Measurements from ENCODE around the gene FAM120AOS.

The FAM120AOS gene

DNA sequence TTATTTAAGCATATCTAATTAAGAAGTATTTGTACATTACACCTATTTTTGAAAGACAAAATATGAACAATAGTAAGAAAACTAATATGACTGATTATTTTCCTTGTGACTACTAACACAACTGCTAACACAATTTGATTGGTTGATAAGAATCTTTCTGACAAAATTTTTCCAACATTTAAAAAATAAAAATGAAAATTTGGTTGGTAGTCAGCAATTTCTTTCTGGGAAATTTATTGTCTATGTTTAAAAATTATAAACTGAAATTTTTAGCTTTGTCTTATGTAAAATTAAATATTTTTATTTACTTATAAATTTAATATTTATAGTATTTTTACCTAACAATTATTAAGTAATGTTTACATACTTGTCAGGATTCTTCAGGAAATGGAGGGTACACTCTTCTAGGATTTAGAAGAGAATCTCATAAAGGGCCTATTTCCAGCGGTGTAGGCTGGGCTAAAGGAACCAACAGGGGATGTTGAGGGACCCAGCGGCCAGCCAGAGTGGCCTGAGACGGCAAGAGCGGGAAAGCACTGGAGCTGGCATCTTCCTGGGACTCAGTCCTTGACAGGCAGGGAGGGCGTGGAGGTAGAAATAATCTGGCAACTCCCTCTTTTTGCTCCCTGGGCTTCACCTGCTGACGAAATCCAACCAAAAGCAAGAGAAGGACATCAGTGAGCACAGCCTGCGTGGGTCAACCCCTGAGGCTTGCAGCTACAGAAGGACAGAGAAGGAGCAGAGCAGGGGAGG is 16.6 kb downstream of the FAM120AOS start:
- no peak for DNase-seq

DNA sequence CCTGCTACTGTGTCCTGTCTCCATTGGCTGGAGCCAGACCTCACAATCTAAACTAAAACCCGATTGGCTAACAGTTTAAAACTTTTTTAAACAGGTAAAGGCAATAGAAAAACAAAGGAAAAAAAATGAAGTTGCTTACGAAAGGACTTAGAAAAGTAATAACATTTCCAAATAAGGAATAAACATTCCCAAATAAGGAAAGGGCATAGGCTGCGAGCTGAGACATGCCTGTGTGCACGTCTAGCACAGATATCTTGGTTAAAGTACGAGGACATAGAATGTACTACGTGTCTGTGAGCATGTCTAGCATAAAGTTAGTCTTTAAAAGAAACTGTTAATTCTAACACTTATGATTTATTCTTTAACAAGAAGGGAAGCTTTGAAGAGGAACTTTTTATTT is 17.2 kb downstream of the FAM120AOS start:
- DNase-seq: no peak

DNA sequence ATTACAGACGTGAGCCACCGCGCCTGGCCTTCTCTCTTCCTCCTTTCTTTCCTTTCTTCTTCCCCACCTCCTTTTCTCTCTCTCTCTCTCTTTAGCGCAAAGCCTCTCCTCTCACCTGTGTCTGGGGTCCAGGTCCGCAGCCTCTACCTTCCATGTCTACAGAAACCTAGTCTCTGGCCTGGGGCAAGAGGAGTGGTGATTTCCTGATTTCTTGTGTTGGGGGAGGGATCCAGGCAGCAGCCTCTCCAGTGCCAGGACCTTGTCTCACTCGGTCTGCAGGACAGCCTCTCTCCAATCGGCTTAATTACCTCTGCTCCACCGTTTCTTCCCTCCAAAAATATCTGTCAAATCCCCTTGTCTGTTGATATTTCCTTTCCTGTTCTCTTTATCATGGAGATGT is 18.0 kb downstream of the FAM120AOS start:
- DNase-seq: no peak

DNA sequence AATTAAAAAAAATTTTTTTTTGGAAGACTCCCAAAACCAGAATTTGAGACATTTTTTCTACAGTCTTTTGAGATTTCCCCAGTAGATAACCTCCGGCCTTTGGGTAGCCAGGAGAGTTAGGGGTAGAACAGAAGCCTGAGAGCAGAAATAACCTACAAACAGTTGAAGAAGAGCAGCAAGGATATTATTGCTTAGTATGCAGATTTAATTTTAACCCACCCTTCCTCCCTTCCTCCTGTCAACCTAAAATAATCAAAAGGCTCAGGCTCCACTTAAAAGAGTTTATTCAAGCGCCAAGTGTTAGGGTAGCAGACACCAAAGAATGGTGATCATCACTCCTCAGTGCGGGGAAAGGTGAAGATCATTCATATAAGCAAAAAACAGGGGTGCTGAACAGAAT is 19.3 kb downstream of the FAM120AOS start:
- DNase-seq: no peak

DNA sequence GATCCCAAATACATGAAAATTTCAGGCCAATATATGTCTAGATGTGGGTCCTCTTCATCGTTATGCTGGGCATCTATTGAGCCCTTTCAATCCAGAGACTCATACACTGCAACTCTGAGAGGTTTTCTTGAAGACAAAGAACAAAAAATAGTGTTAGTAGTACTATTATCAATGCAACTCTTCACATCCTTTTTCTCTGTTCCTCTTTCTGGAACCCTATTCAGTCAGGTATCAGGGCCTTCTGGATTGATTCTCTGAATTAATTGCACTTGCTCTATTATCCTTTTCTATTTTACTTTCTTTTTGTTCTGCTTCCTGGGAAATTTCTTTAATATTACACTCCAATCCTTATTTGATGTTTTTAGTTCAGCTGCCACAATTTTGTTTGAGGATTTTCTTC is 20.4 kb downstream of the FAM120AOS start:
- DNase-seq: no peak

DNA sequence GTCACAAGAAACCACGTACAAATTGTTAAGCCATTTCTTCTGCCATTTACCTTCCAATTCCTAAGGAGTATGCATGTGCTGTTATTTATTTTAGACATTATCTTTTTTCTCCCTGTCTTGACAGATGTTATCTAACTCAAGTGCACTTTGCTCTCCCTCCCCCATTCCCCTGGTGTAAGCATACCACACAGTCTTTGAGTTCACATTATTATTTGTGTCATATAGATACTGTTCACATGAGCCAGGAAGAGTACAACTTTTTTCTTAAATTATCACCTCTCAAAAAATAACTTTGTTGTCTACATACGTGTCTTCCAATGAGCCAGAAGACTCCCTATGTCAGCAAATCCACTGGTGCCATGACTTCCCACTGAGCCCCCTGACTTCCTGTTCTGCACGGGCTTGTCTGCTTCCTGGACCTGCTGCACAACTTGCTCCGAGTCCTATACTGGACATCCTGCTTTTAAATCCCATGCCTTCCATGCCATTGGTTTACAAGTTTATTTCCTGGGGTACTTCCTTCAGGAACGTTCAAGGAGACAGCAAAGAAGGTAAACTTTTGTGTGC is 21.8 kb downstream of the FAM120AOS start:
- DNase-seq: no peak

DNA sequence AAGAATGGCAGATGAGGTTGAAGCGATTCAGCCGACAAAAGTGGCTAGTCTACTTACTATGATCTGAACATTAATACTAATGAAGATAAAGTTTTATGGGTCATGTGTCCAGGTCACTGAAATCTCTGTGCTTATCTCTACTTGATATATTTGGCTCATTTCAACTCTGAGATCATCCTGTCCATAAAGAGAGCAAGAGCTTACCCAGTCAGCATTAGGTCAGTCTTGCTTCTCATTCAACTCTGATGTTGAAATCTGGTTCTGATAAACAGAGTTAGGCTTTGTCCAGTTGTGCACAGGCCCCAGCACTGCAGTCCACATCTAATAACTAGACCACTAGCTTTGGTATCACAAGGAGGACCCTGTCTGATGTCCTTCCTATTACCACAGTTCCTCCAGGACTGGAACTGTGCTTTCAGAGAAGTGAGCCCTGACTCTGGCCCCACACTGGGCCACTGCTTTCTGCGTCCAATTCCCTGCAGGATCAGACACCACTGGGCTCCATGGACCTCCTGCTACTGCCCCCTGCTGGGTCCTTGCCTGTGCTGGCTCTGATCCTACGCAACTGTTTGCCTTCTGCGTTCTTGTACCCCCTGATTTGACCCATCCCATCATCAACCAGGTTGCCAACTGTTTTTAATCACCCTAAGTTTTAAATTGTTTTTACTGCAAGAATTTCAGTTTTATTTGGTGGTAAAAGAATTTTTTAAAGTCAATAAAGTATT is 25.6 kb downstream of the FAM120AOS start:
- no peak for DNase-seq

DNA sequence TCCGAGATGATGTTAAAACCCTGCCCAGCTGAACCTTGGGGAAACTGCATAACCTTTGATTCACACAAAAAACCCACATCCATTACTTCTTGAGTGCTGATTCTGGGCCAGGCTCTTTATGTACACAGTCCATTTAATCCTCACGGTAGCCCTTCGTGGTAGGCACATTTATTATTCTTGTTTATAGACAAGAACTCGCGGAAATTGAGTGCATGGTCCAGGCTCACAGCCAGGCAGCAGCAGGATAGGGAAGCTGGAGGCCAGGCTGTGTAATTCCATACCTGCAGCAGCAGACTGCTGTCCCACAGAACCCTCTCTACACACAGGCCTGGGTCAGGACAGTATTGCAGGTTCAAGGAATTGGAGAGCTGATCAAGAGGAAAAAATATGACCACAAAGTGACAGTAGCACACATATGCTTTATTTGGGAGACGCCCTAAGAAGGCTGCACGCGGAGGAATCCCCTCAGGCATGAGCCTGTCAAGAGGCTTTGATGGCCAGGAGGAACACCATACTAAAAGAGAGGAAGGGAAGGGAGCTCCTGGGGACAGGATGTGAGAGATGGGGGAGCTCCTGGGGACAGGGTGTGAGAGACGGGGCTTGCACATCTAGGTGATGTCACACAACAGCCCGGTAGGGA is 30.3 kb downstream of the FAM120AOS start:
- no peak for DNase-seq

DNA sequence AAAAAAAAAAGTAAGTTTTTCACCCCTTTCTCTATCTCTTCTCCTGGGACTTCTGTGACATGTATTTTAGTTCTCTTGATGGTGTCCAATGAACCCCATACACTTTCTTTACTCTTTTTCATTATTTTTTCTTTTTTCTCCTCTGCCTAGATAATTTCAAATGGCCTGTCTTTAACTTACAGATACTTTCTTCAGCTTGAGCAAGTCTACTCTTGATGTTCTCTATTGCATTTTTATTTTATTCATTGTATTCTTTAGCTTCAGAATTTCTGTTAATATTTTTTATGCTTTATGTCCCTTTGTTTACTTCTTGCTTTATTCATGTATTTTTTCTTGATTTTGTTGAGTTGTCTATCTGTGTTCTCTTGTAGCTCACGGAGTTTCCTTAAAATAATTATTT is 34.4 kb downstream of the FAM120AOS start:
- no peak for DNase-seq

DNA sequence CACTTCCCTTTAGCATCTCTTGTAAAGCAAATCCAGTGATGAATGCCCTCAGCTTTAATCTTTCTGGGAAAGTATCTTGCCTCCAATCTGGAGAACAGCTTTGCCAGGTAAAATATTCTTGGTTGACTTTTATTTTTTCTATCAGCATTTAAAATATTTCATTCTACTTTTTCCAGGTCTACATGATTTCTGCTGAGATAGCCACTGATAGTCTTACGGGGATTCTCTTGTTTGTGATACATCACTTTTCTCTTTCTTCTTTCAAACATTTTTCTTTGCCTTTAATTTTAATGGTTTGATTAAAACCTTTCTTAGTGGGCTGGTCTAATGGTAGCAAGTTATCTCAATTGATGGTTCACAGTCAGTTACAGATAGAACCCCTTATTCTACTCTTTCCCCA is 35.8 kb downstream of the FAM120AOS start:
- no peak for DNase-seq

DNA sequence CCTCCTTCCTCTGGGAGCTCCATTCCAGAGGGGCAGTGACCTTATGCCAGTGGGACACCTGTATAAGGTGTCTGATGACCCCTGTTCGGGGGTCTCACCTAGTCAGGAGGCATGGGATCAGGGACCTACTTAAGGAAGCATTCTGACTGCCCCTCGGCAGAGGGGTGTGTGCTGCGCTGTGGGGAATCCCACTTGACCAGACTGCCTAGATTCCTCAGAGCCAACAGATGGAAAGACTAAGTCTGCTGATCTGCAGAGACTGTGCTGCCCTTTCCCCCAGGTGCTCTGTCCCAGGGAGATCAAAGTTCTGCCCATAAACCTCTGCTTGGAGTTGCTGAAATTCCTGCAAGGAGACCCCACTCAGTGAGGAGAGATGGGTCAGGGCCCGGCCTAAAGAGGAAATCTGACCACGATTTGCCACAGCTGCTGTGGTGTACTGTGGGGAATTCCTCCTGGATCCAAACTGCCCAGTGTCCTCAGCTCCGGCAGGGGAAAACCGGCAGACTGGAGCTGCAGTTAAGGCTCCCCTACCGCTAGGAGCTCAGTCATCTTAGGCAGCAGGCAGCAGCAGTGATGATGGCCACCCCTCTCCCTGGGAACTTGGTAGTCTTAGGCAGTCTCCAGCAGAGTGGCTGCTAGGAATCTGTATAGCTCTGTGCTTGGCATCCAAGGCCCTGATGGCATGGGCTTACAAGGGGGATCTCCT is 36.7 kb downstream of the FAM120AOS start:
- no peak for DNase-seq

DNA sequence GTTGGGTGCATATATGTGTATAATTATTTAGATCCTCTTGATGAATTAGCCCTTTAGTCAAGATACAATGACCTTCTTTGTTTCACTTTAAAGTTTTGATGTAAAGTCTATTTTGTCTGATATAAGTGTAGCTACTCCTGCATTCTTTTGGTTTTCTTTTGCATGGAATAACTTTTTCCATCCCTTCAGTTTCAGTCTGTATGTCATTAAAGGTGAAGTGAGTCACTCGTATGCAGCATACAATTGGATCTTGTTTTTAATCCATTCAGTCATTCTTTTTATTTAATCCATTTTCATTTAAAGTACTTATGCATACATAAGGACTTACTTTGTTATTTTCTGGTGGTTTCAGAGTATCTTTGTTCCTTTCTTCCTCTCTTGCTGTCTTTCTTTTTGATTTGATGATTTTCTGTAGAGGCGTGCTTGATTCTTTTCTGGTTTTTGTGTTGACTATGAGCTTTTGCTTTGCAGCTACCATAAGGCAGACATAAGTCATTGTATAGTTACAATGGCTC is 38.1 kb downstream of the FAM120AOS start:
- no peak for DNase-seq

DNA sequence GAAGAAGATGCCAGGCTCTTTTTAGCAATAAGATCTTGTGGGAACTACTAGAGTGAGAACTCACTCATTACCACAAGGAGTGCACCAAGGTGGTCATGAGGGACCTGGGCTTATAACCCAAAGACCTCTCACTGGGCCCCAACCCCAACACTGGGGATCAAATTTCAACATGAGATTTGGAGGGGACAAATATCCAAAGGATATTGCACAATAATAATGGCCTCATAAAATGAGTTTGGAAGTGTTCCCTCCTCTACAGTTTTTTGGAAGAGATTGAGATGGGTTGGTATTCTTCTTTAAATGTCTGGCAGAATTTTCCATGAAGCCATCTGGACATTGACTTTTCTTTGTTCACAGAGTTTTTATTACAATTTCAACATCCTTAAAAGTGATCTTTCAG is 39.9 kb downstream of the FAM120AOS start:
- DNase-seq: no peak

DNA sequence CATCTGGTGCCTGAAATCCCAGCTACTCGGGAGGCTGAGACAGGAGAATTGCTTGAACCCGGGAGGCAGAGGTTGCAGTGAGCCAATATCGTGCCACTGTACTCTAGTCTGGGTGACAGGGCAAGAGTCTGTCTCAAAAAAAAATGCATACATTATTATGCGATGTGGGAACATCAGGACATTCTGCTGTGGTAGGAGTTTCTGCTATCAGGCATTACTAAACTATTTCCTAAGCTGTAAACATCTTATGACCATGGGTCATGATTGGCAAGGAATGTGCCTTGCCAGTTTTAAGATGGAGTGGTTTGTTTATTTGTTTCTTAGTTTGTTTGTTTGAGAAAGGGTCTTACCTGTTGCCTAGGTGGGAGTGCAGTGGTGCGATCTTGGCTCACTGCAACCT is 47.0 kb downstream of the FAM120AOS start:
- no peak for DNase-seq

DNA sequence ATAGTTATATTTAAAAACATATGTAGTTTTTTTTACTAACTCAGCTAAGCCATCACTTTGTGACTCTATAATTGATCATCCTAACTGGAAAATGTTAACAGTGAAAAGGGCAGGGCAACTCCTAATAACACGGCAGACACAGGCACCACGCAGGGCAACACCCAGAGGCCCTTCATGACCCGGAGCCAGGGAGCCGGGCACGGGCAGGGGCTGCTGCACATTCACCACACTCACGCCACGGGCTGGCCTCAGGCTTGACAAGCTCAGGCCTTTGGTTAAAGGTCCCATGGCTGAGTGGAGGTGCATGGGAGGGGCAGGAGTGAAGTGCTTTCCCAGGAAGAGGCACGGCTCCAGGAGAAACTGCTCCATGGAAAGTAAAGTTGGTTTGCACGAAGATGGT is 54.9 kb downstream of the FAM120AOS start:
- no peak for DNase-seq

DNA sequence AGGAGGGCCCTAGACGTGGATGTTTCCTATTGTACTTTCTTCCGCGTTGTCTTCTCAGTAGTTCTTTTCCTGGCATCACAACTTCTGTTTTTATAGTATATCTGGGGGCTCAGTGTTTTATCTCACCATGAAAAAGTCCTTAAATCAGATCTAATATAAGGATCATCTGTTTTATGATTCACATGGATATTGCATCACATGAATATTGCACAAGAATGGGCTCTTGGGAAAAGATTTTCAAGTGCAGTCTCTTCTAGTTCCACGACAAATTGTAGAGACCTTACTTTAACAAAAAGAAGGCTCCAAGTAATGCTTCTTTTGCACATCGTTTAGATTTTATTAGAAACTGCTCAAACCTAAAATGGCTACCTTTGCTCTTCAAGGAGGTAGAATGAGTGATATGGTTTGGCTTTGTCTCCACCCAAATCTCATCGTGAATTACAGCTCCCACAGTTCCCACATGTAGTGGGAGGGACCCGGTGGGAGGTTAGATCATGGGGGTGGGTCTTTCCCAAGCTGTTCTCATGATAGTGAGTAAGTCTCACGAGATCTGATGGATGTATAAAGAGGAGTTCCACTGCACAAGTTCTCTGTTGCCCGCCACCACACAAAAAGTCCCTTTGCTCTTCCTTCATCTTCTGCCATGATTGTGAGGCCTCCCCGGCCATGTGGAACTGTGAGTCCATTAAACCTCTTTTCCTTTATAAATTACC is 55.6 kb downstream of the FAM120AOS start:
- DNase-seq: no peak

Data from NCI-H345 (cell line).